ENCODE measurements around the gene UCK2. TPM values are rescaled to one million over a fixed set of nuclear protein-coding genes. Genes with fewer than 3 reads are reported as not detected.

UCK2 gene
- total RNA-seq, 1 donor = 61.7 TPM

- DNase-seq (ENCODE audit: low read depth) = no peak
- no peak for TF ChIP-seq CTCF (IDR thresholded peaks at IDR 0.05; ENCODE audit: insufficient read depth, low read length)
- H3K4me3 ChIP-seq (ENCODE audit: low read depth, low read length) = no peak overlapping the region
These were observed 54.9 kb downstream of the UCK2 start for GRCh38 chr1:165882168-165882837.

- DNase-seq (ENCODE audit: low read depth) = no peak
- no peak overlapping the region for H3K4me3 ChIP-seq (ENCODE audit: low read depth, low read length)
- TF ChIP-seq CTCF (IDR thresholded peaks at IDR 0.05; ENCODE audit: insufficient read depth, low read length) = no peak
These were observed 55.6 kb downstream of the UCK2 start for GRCh38 chr1:165883056-165883455.

- no peak for TF ChIP-seq CTCF (IDR thresholded peaks at IDR 0.05; ENCODE audit: insufficient read depth, low read length)
- DNase-seq (ENCODE audit: low read depth) = no peak
- no peak overlapping the region for H3K4me3 ChIP-seq (ENCODE audit: low read depth, low read length)
These were observed 56.7 kb downstream of the UCK2 start for GRCh38 chr1:165884009-165884689.

GRCh38 chr1:165884690-165885304, 57.4 kb downstream of the UCK2 start:
- no peak for DNase-seq (ENCODE audit: low read depth)
- TF ChIP-seq CTCF (IDR thresholded peaks at IDR 0.05; ENCODE audit: insufficient read depth, low read length) = no peak
- no peak overlapping the region for H3K4me3 ChIP-seq (ENCODE audit: low read depth, low read length)

GRCh38 chr1:165885305-165885694, 57.9 kb downstream of the UCK2 start:
- H3K4me3 ChIP-seq (ENCODE audit: low read depth, low read length) = no peak overlapping the region
- TF ChIP-seq CTCF (IDR thresholded peaks at IDR 0.05; ENCODE audit: insufficient read depth, low read length) = no peak
- DNase-seq (ENCODE audit: low read depth) = no peak

GRCh38 chr1:165886193-165886592, 58.8 kb downstream of the UCK2 start:
- no peak for TF ChIP-seq CTCF (IDR thresholded peaks at IDR 0.05; ENCODE audit: insufficient read depth, low read length)
- no peak for DNase-seq (ENCODE audit: low read depth)
- H3K4me3 ChIP-seq (ENCODE audit: low read depth, low read length) = no peak overlapping the region

Data from fibroblast of the aortic adventitia (primary cell).